H1 (cell line): ENCODE results near the gene CRLF3. TPM values are rescaled to one million over a fixed set of nuclear protein-coding genes. Genes with fewer than 3 reads are reported as not detected.

ENCODE experiments used
- CTCF ChIA-PET: fragments of 300-600 bp; sonication (Branson Sonifier 250); formaldehyde crosslinking; loops from one replicate; lab custom pipeline; 2021; ENCODE audit not compliant: partially characterized antibody; lab: Charles Lee
- POLR2A ChIA-PET: fragments of 300-600 bp; sonication (Branson Sonifier 250); formaldehyde crosslinking; loops from one replicate; lab custom pipeline; 2021; ENCODE audit warnings: inconsistent platforms; ENCODE audit not compliant: partially characterized antibody; lab: Charles Lee
- DNase-seq, 2 experiments: peaks; one replicate each; pipeline versions ENCODE4 v3.0.0 to v3.0.0-alpha.2; 2010 to 2022; ENCODE audit warnings: low spot score in 2 of 2, low read depth in 1 of 2, mixed read lengths in 1 of 2
- FAIRE-seq: peaks from 2 replicates; lab custom pipeline; 2011; peaks lifted over from hg19 to GRCh38; lab: Jason Lieb, UNC
- H2AFZ ChIP-seq: 2 replicates; pipeline ENCODE4 v1.8.1; 2012; ENCODE audit warnings: low read length, inconsistent platforms
- H2AK5ac ChIP-seq: 2 replicates; pipeline ENCODE4 v1.6.1; 2013; ENCODE audit warnings: low read depth, low read length
- H2BK120ac ChIP-seq: replicated peaks from 2 replicates; pipeline ENCODE3; 2013; ENCODE audit warnings: low read depth, low read length, inconsistent platforms
- H2BK12ac ChIP-seq: 2 replicates; pipeline ENCODE4 v1.6.1; 2013; ENCODE audit warnings: low read depth, low read length
- H2BK15ac ChIP-seq: 2 replicates; pipeline ENCODE4 v1.6.1; 2013; ENCODE audit warnings: low read length
- H2BK20ac ChIP-seq: 2 replicates; pipeline ENCODE4 v1.6.1; 2013; ENCODE audit warnings: low read length
- H2BK5ac ChIP-seq: 2 replicates; pipeline ENCODE4 v1.6.1; 2013; ENCODE audit warnings: low read depth, low read length
- H3K14ac ChIP-seq: 2 replicates; pipeline ENCODE4 v1.6.1; 2013; ENCODE audit warnings: inconsistent platforms; ENCODE audit not compliant: insufficient read length
- H3K18ac ChIP-seq: 2 replicates; pipeline ENCODE4 v1.6.1; 2013; ENCODE audit warnings: low read length; ENCODE audit errors: extremely low read depth
- H3K23ac ChIP-seq: 2 replicates; pipeline ENCODE4 v1.6.1; 2013; ENCODE audit warnings: inconsistent platforms; ENCODE audit not compliant: insufficient read length
- H3K23me2 ChIP-seq: 2 replicates; pipeline ENCODE4 v1.6.1; 2013; ENCODE audit warnings: low read depth, low read length
- H3K27ac ChIP-seq: 2 replicates; pipeline ENCODE4 v1.6.1; 2011; ENCODE audit warnings: low read depth, low read length, inconsistent platforms
- H3K27me3 ChIP-seq, 4 experiments: replicated peaks in 1 of 4; 1 replicate in 1 of 4; 2 replicates in 3 of 4; pipeline versions ENCODE4 v1.6.1 to v1.8.1; 2011 to 2013; ENCODE audit warnings: low read length in 3 of 4, mild to moderate bottlenecking in 3 of 4, inconsistent platforms in 2 of 4, mixed read lengths in 2 of 4, moderate library complexity in 1 of 4; ENCODE audit not compliant: control insufficient read depth in 3 of 4, insufficient read depth in 3 of 4; ENCODE audit errors: extremely low read depth in 1 of 4
- H3K36me3 ChIP-seq, 4 experiments: 2 replicates each; pipeline versions ENCODE4 v1.6.1 to v1.8.1; 2011 to 2013; ENCODE audit warnings: mild to moderate bottlenecking in 4 of 4, low read length in 3 of 4, moderate library complexity in 2 of 4, control low read depth in 1 of 4, inconsistent platforms in 1 of 4; ENCODE audit not compliant: insufficient read depth in 4 of 4, control insufficient read depth in 2 of 4
- H3K4ac ChIP-seq: replicated peaks from 2 replicates; pipeline ENCODE3; 2013; ENCODE audit warnings: low read length, low read depth, mixed read lengths, inconsistent platforms; ENCODE audit not compliant: insufficient read length
- H3K4me1 ChIP-seq, 4 experiments: replicated peaks in 1 of 4; 1 replicate in 1 of 4; 2 replicates in 3 of 4; pipeline versions ENCODE4 v1.6.1 to v1.8.1; 2011 to 2013; ENCODE audit warnings: low read length in 3 of 4, inconsistent platforms in 2 of 4, mixed read lengths in 1 of 4; ENCODE audit not compliant: insufficient read depth in 4 of 4, control insufficient read depth in 3 of 4
- H3K4me2 ChIP-seq, 2 experiments: 2 replicates each; pipeline versions ENCODE4 v1.6.1 to v1.8.1; 2011 to 2013; ENCODE audit warnings: low read depth in 2 of 2, low read length in 2 of 2, control low read depth in 1 of 2, inconsistent platforms in 1 of 2, mild to moderate bottlenecking in 1 of 2; ENCODE audit not compliant: insufficient read depth in 1 of 2
- H3K4me3 ChIP-seq, 4 experiments: fragments of 200-600, 300-600 bp in 1 of 4; sonication (generic), shearing (Covaris generic), sonication (Bioruptor Twin) in 1 of 4; 2 replicates each; pipeline versions ENCODE4 v1.5.1 to v1.8.1; 2011 to 2016; ENCODE audit warnings: low read length in 4 of 4, low read depth in 3 of 4, control low read depth in 2 of 4, inconsistent platforms in 2 of 4, mild to moderate bottlenecking in 2 of 4, mixed read lengths in 1 of 4, moderate library complexity in 1 of 4; ENCODE audit not compliant: insufficient read depth in 2 of 4; ENCODE audit errors: extremely low read depth in 1 of 4
- H3K56ac ChIP-seq: replicated peaks from 2 replicates; pipeline ENCODE3; 2013; ENCODE audit warnings: low read depth, mild to moderate bottlenecking, mixed read lengths, low read length, inconsistent platforms; ENCODE audit not compliant: insufficient read length
- H3K79me1 ChIP-seq: 2 replicates; pipeline ENCODE4 v1.6.1; 2013; ENCODE audit warnings: low read depth, low read length, control low read depth
- H3K79me2 ChIP-seq, 2 experiments: 2 replicates each; pipeline versions ENCODE4 v1.6.1 to v1.8.1; 2012 to 2013; ENCODE audit warnings: low read length in 2 of 2, mild to moderate bottlenecking in 2 of 2, inconsistent platforms in 1 of 2; ENCODE audit not compliant: insufficient read depth in 2 of 2, control insufficient read depth in 1 of 2
- H3K9ac ChIP-seq, 4 experiments: replicated peaks in 1 of 4; 1 replicate in 1 of 4; 2 replicates in 3 of 4; pipeline versions ENCODE4 v1.6.1 to v1.8.1; 2011 to 2013; ENCODE audit warnings: low read depth in 3 of 4, low read length in 3 of 4, control low read depth in 2 of 4, mild to moderate bottlenecking in 2 of 4, moderate library complexity in 2 of 4, inconsistent platforms in 1 of 4; ENCODE audit errors: extremely low read depth in 1 of 4
- H3K9me3 ChIP-seq, 2 experiments: 2 replicates each; pipeline versions ENCODE4 v1.6.1 to v1.8.1; 2012 to 2013; ENCODE audit warnings: mild to moderate bottlenecking in 2 of 2, moderate library complexity in 2 of 2, control low read depth in 1 of 2, inconsistent platforms in 1 of 2, low read depth in 1 of 2, low read length in 1 of 2, mixed read lengths in 1 of 2; ENCODE audit not compliant: insufficient read depth in 2 of 2
- H4K20me1 ChIP-seq, 2 experiments: replicated peaks in 1 of 2; 2 replicates each; pipeline versions ENCODE3 to v1.8.1; 2011 to 2013; ENCODE audit warnings: inconsistent platforms in 2 of 2, low read length in 2 of 2, mild to moderate bottlenecking in 1 of 2; ENCODE audit not compliant: insufficient read depth in 2 of 2, control insufficient read depth in 1 of 2
- H4K5ac ChIP-seq: 2 replicates; pipeline ENCODE4 v1.6.1; 2013; ENCODE audit warnings: low read length, low read depth, mixed read lengths, inconsistent platforms; ENCODE audit not compliant: insufficient read length
- H4K8ac ChIP-seq: 2 replicates; pipeline ENCODE4 v1.8.0; 2013; ENCODE audit warnings: mild to moderate bottlenecking, moderate library complexity, low read length, inconsistent platforms; ENCODE audit not compliant: insufficient read depth; ENCODE audit errors: extremely low read depth
- H4K91ac ChIP-seq: replicated peaks from 2 replicates; pipeline ENCODE3; 2013; ENCODE audit warnings: low read length, mixed read lengths, inconsistent platforms; ENCODE audit not compliant: insufficient read length
- CHD2 ChIP-seq: IDR thresholded peaks from 2 replicates; pipeline ENCODE4 v1.6.1; 2012; ENCODE audit warnings: low read length, improper control_type of control experiment
- GABPA ChIP-seq: IDR thresholded peaks from 2 replicates; pipeline ENCODE4 v1.6.1; 2011; ENCODE audit warnings: mild to moderate bottlenecking, low read length, moderate library complexity, borderline replicate concordance; ENCODE audit not compliant: insufficient read depth
- KDM4A ChIP-seq: IDR thresholded peaks from one replicate; pipeline ENCODE4 v1.7.1; 2012; ENCODE audit warnings: low read depth, mild to moderate bottlenecking, moderate library complexity, low read length, inconsistent platforms; ENCODE audit not compliant: severe bottlenecking
- NRF1 ChIP-seq: IDR thresholded peaks from 2 replicates; pipeline ENCODE4 v1.6.1; 2011; ENCODE audit warnings: mild to moderate bottlenecking, low read depth, low read length, improper control_type of control experiment
- POLR2AphosphoS5 ChIP-seq: IDR thresholded peaks from 2 replicates; pipeline ENCODE4 v1.6.1; 2011; ENCODE audit warnings: low read depth, low read length
- RNF2 ChIP-seq: fragments of 200-900, 300-1000 bp; sonication (generic); IDR thresholded peaks from 2 replicates; pipeline ENCODE4 v1.7.1; 2016; ENCODE audit warnings: borderline replicate concordance, low read depth, mild to moderate bottlenecking, antibody characterized with exemption, low read length; ENCODE audit not compliant: poor library complexity, severe bottlenecking; ENCODE audit errors: missing control alignments
- TAF1 ChIP-seq: IDR thresholded peaks from 2 replicates; pipeline ENCODE4 v1.6.1; 2011; ENCODE audit warnings: mild to moderate bottlenecking, low read depth, low read length
- ZNF274 ChIP-seq: IDR thresholded peaks from 2 replicates; pipeline ENCODE4 v1.7.0; 2012; ENCODE audit warnings: low read length, borderline replicate concordance; ENCODE audit errors: extremely low read depth
- WGBS, 2 experiments: shearing (Covaris generic) in 1 of 2; methylation state at CpG; one replicate each; pipeline versions ENCODE4 v1.1.6 to v1.1.7; 2013 to 2015; ENCODE audit warnings: low lambda C conversion rate in 2 of 2, mixed read lengths in 2 of 2, inconsistent platforms in 1 of 2, low coverage in 1 of 2, missing lambda C conversion rate in 1 of 2; ENCODE audit not compliant: insufficient replicate concordance in 2 of 2, insufficient coverage in 1 of 2, insufficient read length in 1 of 2; ENCODE audit errors: extremely low coverage in 1 of 2, missing lambda C conversion rate in 1 of 2; 5-methylcytosine and 5-hydroxymethylcytosine counted together
- polyA plus RNA-seq, 7 experiments: library from polyadenylated mRNA; depleted of rRNA in 3 of 7; stranded (reverse) in 5 of 7; unstranded in 2 of 7; fragments of >200 nt in 5 of 7; fragments of 200-250 nt in 2 of 7; gene quantifications; 1 replicate in 5 of 7; 2 replicates in 1 of 7; 4 replicates in 1 of 7; pipeline versions ENCODE4 v1.2.1 to v1.2.3, GENCODE V29; 2011 to 2013; ENCODE audit warnings: missing spikeins in 2 of 7, mixed read lengths in 2 of 7
- total RNA-seq: library from RNA; stranded (reverse); fragmentation: NEBNext Ultra II Directional; extraction: Animal tissue kit (Norgen Biotek cat#: 25700); gene quantifications from 2 replicates; pipeline ENCODE4 v1.2.1, GENCODE V29; 2021
- TF ChIP-seq, protein P1 (sequence below): IDR thresholded peaks from 2 replicates; pipeline ENCODE4 v1.6.1; 2011; ENCODE audit warnings: low read length, improper control_type of control experiment
- TF ChIP-seq, protein P2 (sequence below): IDR thresholded peaks from 2 replicates; pipeline ENCODE4 v1.6.1; 2011; ENCODE audit warnings: low read depth, mild to moderate bottlenecking, low read length; ENCODE audit not compliant: insufficient read depth

The CRLF3 gene
- total and polyA plus RNA-seq, 2 of the 8 experiments (the other 6 are each of a cell fraction or from before 2014, with no cell fraction given): 12.7 to 22.7 TPM

DNA sequence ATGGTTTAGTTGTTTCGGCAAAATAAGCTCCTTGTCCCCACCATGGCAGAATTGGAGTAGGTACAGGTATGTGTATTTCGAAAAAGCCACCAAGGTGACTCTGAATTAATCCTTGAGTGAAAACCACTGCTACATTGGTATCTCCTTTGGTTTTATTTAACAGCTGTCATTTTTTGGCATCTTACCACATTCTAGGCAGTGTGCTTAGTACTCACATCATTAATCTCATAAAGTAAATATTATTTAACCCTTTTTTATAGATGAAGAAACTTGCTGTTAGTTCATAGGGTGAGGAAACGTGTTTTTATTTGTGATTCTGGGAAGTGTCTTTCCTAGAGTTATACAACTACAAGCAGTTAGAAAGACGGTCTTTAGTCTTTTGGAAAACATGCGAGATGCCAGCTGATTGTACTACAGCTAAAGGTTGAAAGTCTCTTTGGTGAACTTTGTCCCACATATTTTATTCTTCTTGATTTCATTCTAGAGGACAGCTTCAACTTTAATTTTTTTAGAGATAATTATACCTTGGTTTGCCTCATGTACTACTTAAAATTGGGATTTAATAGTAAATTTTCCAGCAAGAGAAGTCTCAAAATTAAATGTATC, 13.8 kb upstream of the CRLF3 start:
- CTCF ChIA-PET: interaction anchor here (0.6 to 1.1 kb wide), 2 partner anchors 15 to 40 kb away, joined by 4 to 5 read pairs; no protein-coding TSS in a partner anchor
- 95% methylated on average over 5 of the region's 5 CpGs; no CpG with 5 or more reads in 1 of the 2 experiments for WGBS, 2 experiments
- DNase-seq: no peak
- Histone ChIP-seq H3K4me3 (no peak overlapping the region), H3K23me2 (no peaks in the 10 kb centered on the region), H3K4ac (no peak overlapping the region), H2BK15ac (no peak overlapping the region), H4K5ac (no peak overlapping the region), H2AK5ac (no peak overlapping the region), H3K23ac (no peak overlapping the region), H3K36me3 (peaks cover 11 to 50% (median 30%) of the 10 kb centered on the region in 4 experiments), H3K4me2 (no peak overlapping the region), H3K79me1 (no peaks in the 10 kb centered on the region), H2BK120ac (no peak overlapping the region), H3K27me3 (no peaks in the 10 kb centered on the region), H3K79me2 (peaks cover 0 to 23% of the 10 kb centered on the region in 2 experiments; a peak in 2 of 4 replicates), H3K4me1 (no peaks in the 10 kb centered on the region), H2AFZ (no peak overlapping the region), H3K56ac (no peak overlapping the region), H4K20me1 (peaks cover 0 to 3% of the 10 kb centered on the region in 2 experiments), H4K8ac (no peak overlapping the region), H2BK12ac (no peak overlapping the region), H3K14ac (no peak overlapping the region), H4K91ac (no peak overlapping the region), H3K9ac (no peak overlapping the region), H3K9me3 (no peaks in the 10 kb centered on the region), H2BK20ac (no peak overlapping the region), H3K18ac (no peak overlapping the region), H2BK5ac (no peak overlapping the region), H3K27ac (no peak overlapping the region)
- FAIRE-seq: no peak
- POLR2A ChIA-PET: no interaction called here
- TF ChIP-seq CHD2: no peak
- no peak for TF ChIP-seq NRF1
- TF ChIP-seq POLR2AphosphoS5: no peak
- no peak for TF ChIP-seq ZNF274
- TF ChIP-seq, protein P1, sequence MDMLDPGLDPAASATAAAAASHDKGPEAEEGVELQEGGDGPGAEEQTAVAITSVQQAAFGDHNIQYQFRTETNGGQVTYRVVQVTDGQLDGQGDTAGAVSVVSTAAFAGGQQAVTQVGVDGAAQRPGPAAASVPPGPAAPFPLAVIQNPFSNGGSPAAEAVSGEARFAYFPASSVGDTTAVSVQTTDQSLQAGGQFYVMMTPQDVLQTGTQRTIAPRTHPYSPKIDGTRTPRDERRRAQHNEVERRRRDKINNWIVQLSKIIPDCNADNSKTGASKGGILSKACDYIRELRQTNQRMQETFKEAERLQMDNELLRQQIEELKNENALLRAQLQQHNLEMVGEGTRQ: no peak
- TF ChIP-seq GABPA: no peak
- no peak for TF ChIP-seq TAF1
- TF ChIP-seq, protein P2, sequence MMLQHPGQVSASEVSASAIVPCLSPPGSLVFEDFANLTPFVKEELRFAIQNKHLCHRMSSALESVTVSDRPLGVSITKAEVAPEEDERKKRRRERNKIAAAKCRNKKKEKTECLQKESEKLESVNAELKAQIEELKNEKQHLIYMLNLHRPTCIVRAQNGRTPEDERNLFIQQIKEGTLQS: no peak
- TF ChIP-seq RNF2: no peak
- TF ChIP-seq KDM4A: no peak
